Measurements from ENCODE around the gene TRIM66. TPM values are rescaled to one million over a fixed set of nuclear protein-coding genes. Genes with fewer than 3 reads are reported as not detected.

TRIM66 gene
- total RNA-seq, 4 donors from 2014 or later = 11.7 to 19.7 (median 14.3) TPM

- no peak for DNase-seq
- TF ChIP-seq CTCF (IDR thresholded peaks at IDR 0.05) = no peak
- TF ChIP-seq POLR2AphosphoS5 (IDR thresholded peaks at IDR 0.05) = no peak
- no peak for TF ChIP-seq EP300 (IDR thresholded peaks at IDR 0.05; ENCODE audit: low read depth)
- TF ChIP-seq POLR2A (IDR thresholded peaks at IDR 0.05) = no peak
- Histone ChIP-seq H3K36me3 (peaks cover 0 to 28% (median 13%) of the 10 kb centered on the region in 4 donors), H3K27me3 (no peaks in the 10 kb centered on the region), H3K9me3 (no peaks in the 10 kb centered on the region), H3K4me1 (peaks cover 0 to 11% (median 8%) of the 10 kb centered on the region in 4 donors), H3K27ac (peak overlapping the region; percentile 38 to 67 (median 44)), H3K4me3 (no peak overlapping the region)
- intact Hi-C loops (cut with DNase I; ENCODE audit: low total_unique reads) (no loop called here), in situ Hi-C loops (cut with MboI; ENCODE audit: low pct_ligation_motif_present in 1 of 4, low pct_unique_long_range_greater_than_20kb in 1 of 4, low sequenced_read_pairs in 3 of 4) (loop anchor here in 3 of 4 donors (25.0 kb wide), 1 partner anchor 263 kb away; the partner anchor contains the start of gene TMEM9B (in 3 of the 3))
- WGBS, 2 donors (ENCODE audit: low coverage in 1 of 2) = 68 to 81% methylated on average over 4 to 11 of the region's 11 CpGs
Observed at GRCh38 chr11:8698917-8699441, 16.5 kb upstream of the TRIM66 start.

- Histone ChIP-seq H3K27me3 (no peaks in the 10 kb centered on the region), H3K9me3 (no peaks in the 10 kb centered on the region), H3K27ac (peak overlapping the region in 3 of 4 donors; percentile 43 to 67 (median 46)), H3K36me3 (peaks cover 0 to 33% (median 16%) of the 10 kb centered on the region in 4 donors), H3K4me1 (peaks cover 0 to 11% (median 7%) of the 10 kb centered on the region in 4 donors), H3K4me3 (no peak overlapping the region)
- intact Hi-C loops (cut with DNase I; ENCODE audit: low total_unique reads) = no loop called here
- WGBS, 2 donors (ENCODE audit: low coverage in 1 of 2) = 40 to 74% methylated on average over 1 to 5 of the region's 5 CpGs
- TF ChIP-seq POLR2A (IDR thresholded peaks at IDR 0.05) (no peak), EP300 (IDR thresholded peaks at IDR 0.05; ENCODE audit: low read depth) (no peak), POLR2AphosphoS5 (IDR thresholded peaks at IDR 0.05) (no peak), CTCF (IDR thresholded peaks at IDR 0.05) (no peak)
- in situ Hi-C loops (cut with MboI; ENCODE audit: low pct_ligation_motif_present in 1 of 4, low pct_unique_long_range_greater_than_20kb in 1 of 4, low sequenced_read_pairs in 3 of 4) = loop anchor here in 3 of 4 donors (25.0 kb wide), 1 partner anchor 264 kb away; the partner anchor contains the start of gene TMEM9B (in 3 of the 3)
- no peak for DNase-seq
Observed at GRCh38 chr11:8698379-8698851, 15.9 kb upstream of the TRIM66 start.

GRCh38 chr11:8697054-8697453 lies 14.6 kb upstream of the TRIM66 start:
- no peak for DNase-seq
- 93% methylated on average over 3 of the region's 3 CpGs; no CpG with 5 or more reads in 1 of the 2 donors for WGBS, 2 donors (ENCODE audit: low coverage in 1 of 2)
- H3K4me3 ChIP-seq = no peak overlapping the region
- TF ChIP-seq POLR2AphosphoS5 (IDR thresholded peaks at IDR 0.05) (no peak), CTCF (IDR thresholded peaks at IDR 0.05) (no peak), POLR2A (IDR thresholded peaks at IDR 0.05) (no peak), EP300 (IDR thresholded peaks at IDR 0.05; ENCODE audit: low read depth) (no peak)
- intact Hi-C loops (cut with DNase I; ENCODE audit: low total_unique reads) = no loop called here
- peaks cover 0 to 11% (median 7%) of the 10 kb centered on the region in 4 donors for H3K4me1 ChIP-seq
- no peaks in the 10 kb centered on the region for H3K9me3 ChIP-seq
- H3K36me3 ChIP-seq = peaks cover 0 to 46% (median 22%) of the 10 kb centered on the region in 4 donors
- H3K27ac ChIP-seq = no peak overlapping the region
- in situ Hi-C loops (cut with MboI; ENCODE audit: low pct_ligation_motif_present in 1 of 4, low pct_unique_long_range_greater_than_20kb in 1 of 4, low sequenced_read_pairs in 3 of 4) = loop anchor here in 3 of 4 donors (25.0 kb wide), 1 partner anchor 265 kb away; the partner anchor contains the start of gene TMEM9B (in 3 of the 3)
- H3K27me3 ChIP-seq = no peaks in the 10 kb centered on the region

- intact Hi-C loops (cut with DNase I; ENCODE audit: low total_unique reads) = no loop called here
- Histone ChIP-seq H3K4me3 (no peak overlapping the region), H3K27me3 (no peaks in the 10 kb centered on the region), H3K27ac (no peak overlapping the region), H3K9me3 (no peaks in the 10 kb centered on the region), H3K36me3 (peaks cover 0 to 48% (median 22%) of the 10 kb centered on the region in 4 donors), H3K4me1 (peaks cover 0 to 10% (median 5%) of the 10 kb centered on the region in 4 donors)
- DNase-seq = no peak
- WGBS, 2 donors (ENCODE audit: low coverage in 1 of 2) = 67 to 73% methylated on average over 3 to 5 of the region's 5 CpGs
- in situ Hi-C loops (cut with MboI; ENCODE audit: low pct_ligation_motif_present in 1 of 4, low pct_unique_long_range_greater_than_20kb in 1 of 4, low sequenced_read_pairs in 3 of 4) = loop anchor here in 3 of 4 donors (25.0 kb wide), 1 partner anchor 268 kb away; the partner anchor contains the start of gene TMEM9B (in 3 of the 3)
- TF ChIP-seq CTCF (IDR thresholded peaks at IDR 0.05) = no peak
- no peak for TF ChIP-seq EP300 (IDR thresholded peaks at IDR 0.05; ENCODE audit: low read depth)
- no peak for TF ChIP-seq POLR2A (IDR thresholded peaks at IDR 0.05)
- no peak for TF ChIP-seq POLR2AphosphoS5 (IDR thresholded peaks at IDR 0.05)
Observed at GRCh38 chr11:8694137-8694536, 11.7 kb upstream of the TRIM66 start.
